HepG2 (cell line): ENCODE data around the gene FBXW5.

ENCODE experiments used
- POLR2A ChIP-seq, 2 experiments: IDR thresholded peaks; 2 replicates each; pipeline ENCODE4 v1.6.1; 2011; ENCODE audit warnings: low read depth in 2 of 2, low read length in 2 of 2, mild to moderate bottlenecking in 1 of 2, moderate library complexity in 1 of 2; ENCODE audit not compliant: insufficient read depth in 1 of 2
- ZNF124 ChIP-seq: sonication (generic); formaldehyde crosslinking; IDR thresholded peaks from 2 replicates; pipeline ENCODE4 v1.4.0; 2020; ENCODE audit warnings: missing genetic modification reagents

- no peak for TF ChIP-seq POLR2A (IDR thresholded peaks at IDR 0.05; ENCODE audit: insufficient read depth in 1 of 2, low read depth in 2 of 2, low read length in 2 of 2)
- TF ChIP-seq ZNF124 (CRISPR knock-in tag) = no peak
Observed at GRCh38 chr9:136913701-136914438, 30.7 kb downstream of the FBXW5 start.
